ENCODE results near the gene CRYGS.
"Not testable (repeated sequence)": the region's sequence is repeated elsewhere in the genome, so short reads cannot be mapped to it uniquely, and the experiment has no call there.

The CRYGS gene

DNA sequence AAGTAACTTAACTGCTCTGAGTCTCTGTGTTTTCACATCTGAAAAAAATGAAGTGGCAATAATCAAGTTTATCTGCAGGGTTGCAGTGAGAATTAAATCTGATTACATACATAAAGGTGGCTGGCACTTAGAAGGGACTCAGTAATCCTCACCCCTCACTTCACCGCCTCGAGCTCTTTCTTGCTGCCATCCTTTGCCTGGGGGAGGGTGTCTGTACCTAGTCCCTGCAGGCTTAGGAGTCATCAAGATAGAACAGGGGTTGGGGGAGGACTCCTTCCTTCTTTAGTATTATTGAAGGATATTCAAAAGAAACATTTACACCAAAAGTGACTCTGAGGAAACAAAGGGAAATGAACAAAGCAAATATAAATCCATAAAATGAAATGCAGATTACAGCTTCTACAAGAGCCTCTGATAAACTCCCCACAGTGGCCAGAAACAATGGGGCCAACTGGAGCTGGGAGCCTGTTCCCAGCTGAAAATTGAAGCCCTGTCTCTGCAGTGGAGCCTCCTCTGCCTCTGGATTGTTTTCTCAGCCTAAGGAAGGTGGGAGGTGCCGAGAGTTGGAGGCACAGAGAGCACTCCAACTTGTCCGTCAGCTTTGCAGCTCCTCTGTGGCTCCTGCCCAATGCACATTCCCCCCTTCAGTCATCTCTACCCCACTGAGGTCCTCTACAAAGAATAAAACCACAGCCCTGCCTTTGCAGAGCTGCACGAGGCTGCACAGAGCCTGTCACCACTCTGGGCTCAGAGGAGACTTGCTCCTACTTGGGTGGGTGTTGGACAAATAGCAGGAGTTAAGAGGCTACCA is 41.8 kb downstream of the CRYGS start:
- no peak for DNase-seq (ENCODE audit: insufficient read length, low spot score)
- no peak for FAIRE-seq
- TF ChIP-seq SPI1 (IDR thresholded peaks at IDR 0.05; ENCODE audit: low read depth, low read length) (no peak), PAX5 (IDR thresholded peaks at IDR 0.05; ENCODE audit: insufficient read depth, low read length, severe bottlenecking) (no peak), TAF1 (IDR thresholded peaks at IDR 0.05; ENCODE audit: low read depth, low read length) (no peak), POU2F2 (IDR thresholded peaks at IDR 0.05; ENCODE audit: low read depth, low read length) (no peak), POLR2AphosphoS5 (IDR thresholded peaks at IDR 0.05; ENCODE audit: low read depth, low read length) (no peak), POLR2A (IDR thresholded peaks at IDR 0.05; ENCODE audit: low read depth, low read length) (no peak)

DNA sequence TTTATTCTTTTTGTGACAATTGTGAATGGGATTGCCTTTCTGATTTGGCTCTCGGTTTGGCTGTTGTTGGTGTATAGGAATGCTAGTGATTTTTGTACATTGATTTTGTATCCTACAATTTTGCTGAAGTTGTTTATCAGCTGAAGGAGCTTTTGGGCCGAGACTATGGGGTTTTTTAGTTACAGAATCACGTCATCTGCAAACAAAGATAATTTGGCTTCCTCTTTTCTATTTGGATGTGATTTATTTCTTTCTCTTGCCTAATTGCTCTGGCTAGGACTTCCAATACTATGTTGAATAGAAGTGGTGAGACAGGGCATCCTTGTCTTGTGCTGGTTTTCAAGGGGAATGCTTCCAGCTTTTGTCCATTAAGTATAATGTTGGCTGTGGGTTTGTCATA is 44.2 kb downstream of the CRYGS start:
- DNase-seq (ENCODE audit: insufficient read length, low spot score); FAIRE-seq: not testable (repeated sequence)

DNA sequence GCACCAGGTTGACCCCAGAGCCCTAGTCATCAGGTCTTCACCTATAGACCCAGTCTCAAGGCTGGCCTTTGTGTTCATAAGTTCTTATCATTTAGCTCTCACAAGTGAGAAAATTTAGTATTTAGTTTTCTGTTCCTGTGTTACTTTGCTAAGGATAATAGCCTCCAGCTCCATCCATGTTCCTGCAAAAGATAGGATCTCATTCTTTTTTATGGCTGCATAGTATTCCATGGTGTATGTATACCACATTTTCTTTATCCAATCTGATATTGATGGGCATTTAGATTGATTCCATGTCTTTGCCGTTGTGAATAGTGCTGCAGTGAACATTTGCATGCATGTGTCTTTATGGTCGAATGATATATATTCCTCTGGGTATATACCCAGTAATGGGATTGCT is 46.2 kb downstream of the CRYGS start:
- FAIRE-seq; DNase-seq (ENCODE audit: insufficient read length, low spot score): not testable (repeated sequence)

- DNase-seq (ENCODE audit: insufficient read length, low spot score) (no peak), FAIRE-seq (no peak)
- TF ChIP-seq PAX5 (IDR thresholded peaks at IDR 0.05; ENCODE audit: insufficient read depth, low read length, severe bottlenecking) = no peak
- no peak for TF ChIP-seq POLR2A (IDR thresholded peaks at IDR 0.05; ENCODE audit: low read depth, low read length)
- TF ChIP-seq SPI1 (IDR thresholded peaks at IDR 0.05; ENCODE audit: low read depth, low read length) = no peak
- TF ChIP-seq POLR2AphosphoS5 (IDR thresholded peaks at IDR 0.05; ENCODE audit: low read depth, low read length) = no peak
- TF ChIP-seq POU2F2 (IDR thresholded peaks at IDR 0.05; ENCODE audit: low read depth, low read length) = no peak
- TF ChIP-seq TAF1 (IDR thresholded peaks at IDR 0.05; ENCODE audit: low read depth, low read length) = no peak
These were observed 46.6 kb downstream of the CRYGS start for GRCh38 chr3:186497608-186498007.

DNA sequence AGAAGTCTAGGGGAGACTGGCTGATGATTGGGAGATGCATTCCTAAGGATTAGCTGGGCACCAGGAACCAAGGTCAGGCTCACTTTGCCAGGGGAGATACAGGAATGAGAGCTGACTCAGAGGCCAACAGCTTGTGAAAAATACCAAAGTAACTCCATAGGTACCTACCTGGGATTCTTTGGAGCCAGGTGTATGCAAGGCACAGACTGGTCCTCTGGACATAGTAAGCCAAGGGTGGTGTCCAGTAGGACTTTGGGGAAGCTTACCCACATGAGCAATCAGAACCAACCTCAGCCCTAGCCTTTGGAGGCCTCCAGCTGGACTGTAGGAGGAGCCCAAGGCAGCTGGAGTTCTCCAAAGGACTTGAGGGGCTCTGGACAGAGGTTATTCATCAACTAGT is 47.5 kb downstream of the CRYGS start:
- no peak for FAIRE-seq
- DNase-seq (ENCODE audit: insufficient read length, low spot score) = no peak
- TF ChIP-seq SPI1 (IDR thresholded peaks at IDR 0.05; ENCODE audit: low read depth, low read length) (no peak), TAF1 (IDR thresholded peaks at IDR 0.05; ENCODE audit: low read depth, low read length) (no peak), POLR2A (IDR thresholded peaks at IDR 0.05; ENCODE audit: low read depth, low read length) (no peak), POU2F2 (IDR thresholded peaks at IDR 0.05; ENCODE audit: low read depth, low read length) (no peak), POLR2AphosphoS5 (IDR thresholded peaks at IDR 0.05; ENCODE audit: low read depth, low read length) (no peak), PAX5 (IDR thresholded peaks at IDR 0.05; ENCODE audit: insufficient read depth, low read length, severe bottlenecking) (no peak)

DNA sequence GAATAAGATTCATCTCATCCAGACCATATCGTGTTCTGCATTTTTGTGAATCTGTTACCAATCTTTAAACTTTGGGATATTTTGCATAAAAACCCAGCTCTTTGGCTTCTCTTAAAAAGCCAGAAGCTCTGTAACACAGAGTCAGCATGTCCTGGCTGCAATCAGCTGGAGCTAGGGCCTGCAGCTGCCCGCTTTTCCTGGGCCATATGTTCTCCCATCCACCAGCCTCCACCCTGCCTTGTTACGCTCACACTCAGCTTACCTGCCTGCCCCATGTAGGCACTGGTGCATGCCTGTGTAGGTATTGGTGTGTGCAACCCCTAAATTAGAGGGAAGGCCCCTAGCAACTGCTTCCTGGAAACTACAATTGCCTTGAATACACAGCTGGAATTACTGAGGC is 48.2 kb downstream of the CRYGS start:
- no peak for FAIRE-seq
- TF ChIP-seq POU2F2 (IDR thresholded peaks at IDR 0.05; ENCODE audit: low read depth, low read length) (no peak), POLR2A (IDR thresholded peaks at IDR 0.05; ENCODE audit: low read depth, low read length) (no peak), SPI1 (IDR thresholded peaks at IDR 0.05; ENCODE audit: low read depth, low read length) (no peak)
- no peak for DNase-seq (ENCODE audit: insufficient read length, low spot score)

GRCh38 chr3:186493525-186494255 is 50.5 kb downstream of the CRYGS start:
- FAIRE-seq (no peak), DNase-seq (ENCODE audit: insufficient read length, low spot score) (no peak)
- no peak for TF ChIP-seq SPI1 (IDR thresholded peaks at IDR 0.05; ENCODE audit: low read depth, low read length)
- TF ChIP-seq POU2F2 (IDR thresholded peaks at IDR 0.05; ENCODE audit: low read depth, low read length) = no peak
- no peak for TF ChIP-seq POLR2AphosphoS5 (IDR thresholded peaks at IDR 0.05; ENCODE audit: low read depth, low read length)
- TF ChIP-seq TAF1 (IDR thresholded peaks at IDR 0.05; ENCODE audit: low read depth, low read length) = no peak
- no peak for TF ChIP-seq POLR2A (IDR thresholded peaks at IDR 0.05; ENCODE audit: low read depth, low read length)
- TF ChIP-seq PAX5 (IDR thresholded peaks at IDR 0.05; ENCODE audit: insufficient read depth, low read length, severe bottlenecking) = no peak

DNA sequence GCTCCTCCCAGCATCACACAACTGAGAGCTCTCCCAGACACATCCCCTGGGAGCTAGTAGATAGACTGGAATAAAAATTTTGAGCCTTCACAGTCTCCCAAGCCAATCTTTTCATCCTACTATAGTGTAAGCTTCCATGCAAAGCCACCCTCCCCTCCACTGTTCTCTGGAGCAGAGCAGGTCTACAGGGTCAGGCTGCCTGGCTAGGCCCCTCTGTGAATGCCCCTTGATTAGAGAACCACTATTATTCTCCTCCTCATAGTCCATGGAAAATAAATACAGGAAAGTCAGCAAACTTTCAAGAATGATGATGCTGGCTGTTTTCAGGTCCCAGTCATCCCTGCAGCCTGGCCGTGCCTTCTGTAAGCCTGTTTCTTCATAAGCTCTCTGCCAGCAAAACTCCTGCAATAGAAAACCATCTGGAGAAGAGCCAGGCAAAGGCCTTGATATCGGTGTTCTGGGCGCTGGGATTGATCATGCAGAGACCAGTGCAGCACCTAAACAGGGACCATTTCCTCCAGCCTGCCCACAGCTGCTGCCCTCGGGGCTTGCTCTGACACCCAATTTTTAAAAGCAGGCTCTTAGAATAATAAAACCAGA is 51.7 kb downstream of the CRYGS start:
- DNase-seq (ENCODE audit: insufficient read length, low spot score) (no peak), FAIRE-seq (no peak)
- TF ChIP-seq SPI1 (IDR thresholded peaks at IDR 0.05; ENCODE audit: low read depth, low read length) = no peak
- no peak for TF ChIP-seq POU2F2 (IDR thresholded peaks at IDR 0.05; ENCODE audit: low read depth, low read length)
- no peak for TF ChIP-seq POLR2A (IDR thresholded peaks at IDR 0.05; ENCODE audit: low read depth, low read length)
- no peak for TF ChIP-seq PAX5 (IDR thresholded peaks at IDR 0.05; ENCODE audit: insufficient read depth, low read length, severe bottlenecking)
- no peak for TF ChIP-seq POLR2AphosphoS5 (IDR thresholded peaks at IDR 0.05; ENCODE audit: low read depth, low read length)
- TF ChIP-seq TAF1 (IDR thresholded peaks at IDR 0.05; ENCODE audit: low read depth, low read length) = no peak

DNA sequence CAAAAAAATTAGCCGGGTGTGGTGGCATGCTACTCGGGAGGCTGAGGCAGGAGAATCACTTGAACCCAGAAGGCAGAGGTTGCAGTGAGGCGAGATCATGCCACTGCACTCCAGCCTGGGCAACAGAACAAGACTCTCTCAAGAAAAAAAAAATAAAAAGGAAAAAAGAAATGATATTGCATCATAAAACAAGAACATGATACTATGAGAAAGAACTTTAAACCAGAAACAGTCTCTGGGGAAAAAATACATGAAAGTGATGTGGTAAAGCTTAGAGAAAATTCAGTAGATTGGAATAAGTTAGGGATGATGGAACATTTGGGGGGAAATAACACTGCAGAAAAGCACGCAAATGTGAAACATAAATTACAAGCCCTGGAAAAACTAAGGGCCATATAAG is 54.7 kb downstream of the CRYGS start:
- FAIRE-seq (no peak), DNase-seq (ENCODE audit: insufficient read length, low spot score) (no peak)
- TF ChIP-seq POU2F2 (IDR thresholded peaks at IDR 0.05; ENCODE audit: low read depth, low read length) (no peak), PAX5 (IDR thresholded peaks at IDR 0.05; ENCODE audit: insufficient read depth, low read length, severe bottlenecking) (no peak), POLR2A (IDR thresholded peaks at IDR 0.05; ENCODE audit: low read depth, low read length) (no peak), POLR2AphosphoS5 (IDR thresholded peaks at IDR 0.05; ENCODE audit: low read depth, low read length) (no peak), TAF1 (IDR thresholded peaks at IDR 0.05; ENCODE audit: low read depth, low read length) (no peak), SPI1 (IDR thresholded peaks at IDR 0.05; ENCODE audit: low read depth, low read length) (no peak)

All from GM12891 (cell line).